ENCODE measurements around the gene MORC2.

- no peak for TF ChIP-seq CTCF (IDR thresholded peaks at IDR 0.05; ENCODE audit: borderline replicate concordance, extremely low read depth, low read length, poor library complexity, severe bottlenecking)
- no peak for TF ChIP-seq EZH2 (IDR thresholded peaks at IDR 0.05; ENCODE audit: borderline replicate concordance, low read depth, low read length, severe bottlenecking)
Measured at GRCh38 chr22:30903876-30904460, 64.6 kb downstream of the MORC2 start.

Measured in DND-41 (cell line).